Retinal pigment epithelial cell (primary cell): ENCODE data around the gene PIBF1.

Experiments
- DNase-seq: peaks from one replicate; pipeline ENCODE4 v3.0.0-alpha.2; 2010; ENCODE audit warnings: low read depth
- H3K4me3 ChIP-seq: 2 replicates; pipeline ENCODE4 v1.5.1; 2011; ENCODE audit warnings: mild to moderate bottlenecking, low read length, control low read depth, moderate library complexity
- CTCF ChIP-seq: conservative IDR thresholded peaks from 2 replicates; pipeline ENCODE4 v1.5.1; 2011; ENCODE audit warnings: low read depth, low read length, control low read depth, inconsistent platforms

The PIBF1 gene, protein sequence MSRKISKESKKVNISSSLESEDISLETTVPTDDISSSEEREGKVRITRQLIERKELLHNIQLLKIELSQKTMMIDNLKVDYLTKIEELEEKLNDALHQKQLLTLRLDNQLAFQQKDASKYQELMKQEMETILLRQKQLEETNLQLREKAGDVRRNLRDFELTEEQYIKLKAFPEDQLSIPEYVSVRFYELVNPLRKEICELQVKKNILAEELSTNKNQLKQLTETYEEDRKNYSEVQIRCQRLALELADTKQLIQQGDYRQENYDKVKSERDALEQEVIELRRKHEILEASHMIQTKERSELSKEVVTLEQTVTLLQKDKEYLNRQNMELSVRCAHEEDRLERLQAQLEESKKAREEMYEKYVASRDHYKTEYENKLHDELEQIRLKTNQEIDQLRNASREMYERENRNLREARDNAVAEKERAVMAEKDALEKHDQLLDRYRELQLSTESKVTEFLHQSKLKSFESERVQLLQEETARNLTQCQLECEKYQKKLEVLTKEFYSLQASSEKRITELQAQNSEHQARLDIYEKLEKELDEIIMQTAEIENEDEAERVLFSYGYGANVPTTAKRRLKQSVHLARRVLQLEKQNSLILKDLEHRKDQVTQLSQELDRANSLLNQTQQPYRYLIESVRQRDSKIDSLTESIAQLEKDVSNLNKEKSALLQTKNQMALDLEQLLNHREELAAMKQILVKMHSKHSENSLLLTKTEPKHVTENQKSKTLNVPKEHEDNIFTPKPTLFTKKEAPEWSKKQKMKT

DNA sequence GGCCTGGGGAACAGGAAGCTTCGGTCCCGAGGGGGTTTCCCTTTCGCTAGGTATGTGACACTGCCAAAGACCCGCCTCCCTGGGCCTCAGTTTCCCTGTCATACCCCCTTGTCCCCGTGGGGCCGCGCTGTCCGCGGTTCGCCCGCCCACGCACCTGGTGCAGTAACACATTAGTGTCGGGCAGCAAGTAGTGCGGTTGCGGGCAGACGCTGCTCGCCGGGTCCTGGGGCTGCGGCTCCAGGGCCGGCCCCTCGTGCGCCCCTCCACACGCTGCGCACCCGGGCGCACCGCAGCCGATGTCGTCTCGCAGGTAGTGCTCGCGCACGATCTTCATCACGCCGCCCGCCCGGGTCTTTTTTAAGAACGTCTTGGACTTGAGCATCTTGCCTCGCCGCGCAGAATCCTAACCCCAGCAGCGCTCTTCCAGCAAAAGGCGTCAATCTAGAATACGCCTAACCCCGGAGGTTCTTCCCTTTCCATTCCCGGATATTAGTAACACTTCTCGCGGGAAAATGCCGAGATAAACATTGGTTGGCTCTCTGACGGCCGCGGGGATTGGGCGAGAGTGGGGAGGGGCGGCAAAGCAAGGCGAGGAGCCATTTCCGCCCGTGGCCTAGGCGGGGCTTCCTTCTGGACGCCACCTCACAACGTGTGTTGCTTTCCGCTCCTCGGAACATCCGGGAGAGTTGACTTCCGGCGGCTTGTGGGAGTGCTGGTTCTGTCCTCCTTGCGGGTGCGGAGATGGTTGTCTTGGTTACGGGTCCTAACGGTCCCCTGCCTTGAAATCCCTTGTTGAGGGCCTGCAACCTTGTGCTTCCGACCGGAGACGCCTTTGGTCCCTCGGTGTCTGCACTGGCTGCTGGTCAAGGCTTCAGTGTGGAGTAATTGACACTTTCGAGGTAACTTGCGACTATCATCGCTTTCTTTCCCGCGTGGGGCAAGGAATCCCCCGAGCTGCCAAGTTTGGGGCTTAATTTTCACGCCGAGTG, at the start of gene PIBF1, which contains the start of gene DIS3:
Gene PIBF1, plus strand, starts transcription at position 683 of the 989 bp plus-strand sequence. CDS start 1,337 bp downstream, outside the sequence.
Gene DIS3, minus strand, starts transcription at position 450 of the 989 bp plus-strand sequence. Its CDS starts 68 bp downstream, at position 382.
- H3K4me3 ChIP-seq, result peak within 1 kb of the TSS; percentile 99
- DNase-seq, result peak; percentile 93
- peak; percentile 10 for TF ChIP-seq CTCF

DNA sequence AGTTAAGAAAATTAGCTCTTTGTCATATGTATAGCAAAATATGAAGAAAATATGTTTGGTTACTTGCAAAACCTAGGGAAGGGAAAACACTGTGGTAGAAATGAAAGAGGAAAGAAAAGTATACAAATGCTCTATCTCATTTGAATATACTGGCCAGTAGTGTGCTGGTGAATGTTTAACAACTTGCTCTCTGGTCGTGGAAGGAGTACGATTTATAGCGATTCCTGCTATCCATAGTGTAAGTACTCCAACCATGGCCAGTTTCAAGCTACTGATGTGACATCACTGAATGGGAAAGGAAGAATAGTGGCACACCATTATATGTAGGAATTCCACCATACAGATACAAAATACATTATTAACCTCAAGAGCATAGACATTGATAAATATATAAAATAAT, 44.9 kb upstream of the PIBF1 start:
- no peak for TF ChIP-seq CTCF
- no peak overlapping the region for H3K4me3 ChIP-seq
- DNase-seq, result no peak

DNA sequence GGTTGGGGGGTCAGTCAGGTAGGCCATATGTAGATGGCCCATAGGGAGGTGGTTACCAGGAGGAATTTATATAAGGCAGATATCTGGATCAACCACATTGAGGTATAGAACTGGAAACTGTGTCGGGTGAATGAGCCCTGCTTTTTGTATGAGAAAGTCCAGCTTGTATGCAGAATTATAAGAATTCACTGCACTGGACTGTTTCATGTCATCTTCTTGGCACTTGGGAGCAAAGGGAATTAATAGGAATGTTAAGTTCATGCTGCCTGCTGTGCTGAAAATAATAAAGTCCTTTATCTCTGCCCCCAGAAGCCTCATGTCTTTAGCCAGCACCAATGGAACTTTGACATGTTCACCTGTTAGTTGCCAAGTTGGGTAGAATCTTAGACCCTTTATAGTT, 41.9 kb upstream of the PIBF1 start:
- DNase-seq, result no peak
- no peak overlapping the region for H3K4me3 ChIP-seq
- no peak for TF ChIP-seq CTCF

DNA sequence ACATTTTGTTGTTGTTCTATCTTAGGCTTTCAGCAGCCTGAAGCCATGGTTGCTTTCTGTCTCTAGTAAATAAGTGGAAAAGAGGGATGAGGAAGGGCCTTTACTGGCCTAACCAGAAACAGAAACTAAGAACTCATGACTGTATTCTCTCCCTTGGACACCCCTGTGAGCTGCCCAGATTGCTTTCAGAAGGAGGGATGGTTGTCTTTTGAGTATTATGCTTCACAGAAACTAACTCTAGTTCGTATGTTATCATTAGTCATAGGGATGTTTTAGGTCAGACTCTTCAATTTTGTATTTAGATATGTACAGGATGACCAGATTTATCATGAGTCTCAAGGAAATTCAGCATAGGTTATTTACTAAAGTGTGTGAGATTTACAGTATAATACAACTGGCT, 36.7 kb upstream of the PIBF1 start:
- TF ChIP-seq CTCF, result no peak

GRCh38 chr13:72751220-72751619, 30.7 kb upstream of the PIBF1 start:
- TF ChIP-seq CTCF, result no peak

More for the DNA sequence above, 36.7 kb upstream of the PIBF1 start:
- H3K4me3 ChIP-seq, result no peak overlapping the region
- DNase-seq, result no peak

GRCh38 chr13:72754111-72754510, 27.8 kb upstream of the PIBF1 start:
- no peak overlapping the region for H3K4me3 ChIP-seq
- no peak for DNase-seq
- no peak for TF ChIP-seq CTCF

More at GRCh38 chr13:72751220-72751619, 30.7 kb upstream of the PIBF1 start:
- no peak for DNase-seq
- no peak overlapping the region for H3K4me3 ChIP-seq
